ENCODE measurements around the gene ZRANB2.

The ZRANB2 gene

DNA sequence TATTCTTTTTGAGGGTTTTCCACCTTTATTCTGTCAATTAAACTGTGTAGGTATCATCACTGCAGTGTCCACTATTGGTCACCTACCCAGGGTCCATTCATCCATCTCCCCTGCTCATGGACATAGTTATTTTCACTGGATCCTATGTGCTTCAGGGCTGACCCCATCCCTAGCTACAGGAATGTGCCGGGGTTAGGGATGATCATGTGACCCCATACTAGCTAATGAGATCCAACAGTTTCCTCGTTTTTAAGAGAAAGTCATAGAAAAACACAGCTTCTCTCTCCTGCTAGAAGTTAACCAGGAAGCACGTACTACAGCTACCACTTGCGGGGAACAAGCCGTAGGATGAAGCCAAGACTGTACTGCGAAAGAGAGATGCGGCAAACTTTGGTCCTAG lies 52.8 kb downstream of the ZRANB2 start:
- DNase-seq (ENCODE audit: low read depth in 2 of 2) = no peak

DNA sequence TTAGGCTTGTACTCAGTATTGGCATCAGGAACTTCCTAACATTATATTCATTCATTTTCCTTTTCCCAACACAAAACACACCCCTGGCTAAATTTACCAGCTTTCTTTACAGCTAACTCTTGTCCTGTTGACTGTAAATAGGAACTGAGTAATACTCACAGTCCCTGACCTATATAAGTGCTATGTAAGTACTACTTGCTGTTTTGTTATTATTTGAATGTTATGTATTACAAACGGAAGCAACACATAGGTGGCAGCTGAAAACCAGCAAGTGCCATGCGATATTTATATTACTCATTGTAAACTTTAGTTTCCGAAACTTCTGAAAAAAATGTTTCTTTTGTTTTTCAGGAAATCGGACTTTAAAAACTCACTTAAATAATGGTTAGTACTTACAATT lies 54.7 kb downstream of the ZRANB2 start:
- DNase-seq (ENCODE audit: low read depth in 2 of 2) = no peak

DNA sequence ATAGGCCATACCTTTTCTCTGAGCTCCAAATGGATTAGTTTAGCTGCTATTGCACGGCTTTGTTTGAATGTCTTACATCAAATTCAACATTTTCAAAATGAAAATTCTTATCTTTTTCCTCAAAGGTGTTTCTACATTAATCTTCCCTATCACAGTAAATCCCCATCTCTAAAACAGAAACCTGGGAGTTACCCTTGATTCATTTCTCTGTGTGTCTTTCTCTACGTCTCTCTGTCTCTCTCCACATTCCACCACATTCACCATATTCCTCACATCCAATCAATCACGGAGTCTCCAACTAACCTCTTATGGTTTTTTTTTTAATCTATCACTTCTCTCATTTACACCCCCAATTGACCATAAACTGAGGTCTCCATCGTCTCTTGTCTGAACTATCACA lies 57.3 kb downstream of the ZRANB2 start:
- DNase-seq (ENCODE audit: low read depth in 2 of 2) = no peak

DNA sequence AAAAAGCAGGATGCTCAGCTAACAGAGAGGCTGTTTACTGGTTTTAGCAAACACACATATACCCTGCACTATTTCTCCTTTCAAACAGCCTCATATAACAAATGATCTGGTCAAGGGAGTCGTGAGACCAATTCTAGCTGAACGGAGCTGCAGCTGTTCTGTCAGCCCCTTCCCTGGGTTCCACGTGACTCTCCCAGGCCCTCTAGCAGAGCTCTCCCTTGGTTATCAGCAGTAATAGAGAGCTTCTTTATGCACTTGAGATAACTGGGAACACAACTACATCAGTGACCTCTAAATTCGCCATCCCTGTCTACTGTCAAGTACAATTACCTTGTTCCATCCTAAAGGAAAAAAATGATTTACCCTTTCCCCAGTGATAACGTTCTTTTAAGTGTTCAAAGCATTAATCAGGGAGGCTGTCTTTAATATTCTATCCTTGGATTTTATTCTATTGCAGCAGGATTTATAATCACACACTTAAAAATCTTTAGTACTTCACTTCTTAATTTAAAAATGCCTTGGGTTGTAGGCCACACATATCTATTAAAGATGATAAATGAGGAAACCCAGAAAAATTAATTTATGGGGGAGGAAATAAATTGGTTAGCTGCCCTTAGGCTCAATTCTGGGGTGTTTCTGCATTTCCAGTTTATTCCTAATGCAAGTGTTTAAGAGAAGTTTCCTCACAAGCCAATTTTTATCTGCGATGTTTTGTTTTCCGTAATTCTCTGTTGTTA lies 61.4 kb downstream of the ZRANB2 start:
- no peak for DNase-seq (ENCODE audit: low read depth in 2 of 2)

DNA sequence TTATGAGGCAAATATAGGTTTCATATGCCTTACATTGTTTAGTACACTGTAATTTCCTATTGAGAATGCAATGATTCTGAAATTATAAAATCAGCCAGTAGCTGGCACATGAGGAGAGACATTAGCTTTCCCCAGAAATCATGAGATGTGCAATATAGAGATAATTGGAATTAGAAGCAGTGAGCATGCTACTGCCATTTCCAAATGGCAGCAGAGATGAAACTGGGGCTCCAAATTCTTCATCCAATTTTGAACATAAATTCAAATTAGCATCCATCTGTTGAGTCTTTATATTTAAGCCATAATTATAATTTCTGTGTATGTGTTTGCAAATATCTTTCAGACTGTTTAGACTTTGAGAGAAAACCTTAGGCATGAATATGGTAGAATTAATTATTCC lies 62.0 kb downstream of the ZRANB2 start:
- no peak for DNase-seq (ENCODE audit: low read depth in 2 of 2)

DNA sequence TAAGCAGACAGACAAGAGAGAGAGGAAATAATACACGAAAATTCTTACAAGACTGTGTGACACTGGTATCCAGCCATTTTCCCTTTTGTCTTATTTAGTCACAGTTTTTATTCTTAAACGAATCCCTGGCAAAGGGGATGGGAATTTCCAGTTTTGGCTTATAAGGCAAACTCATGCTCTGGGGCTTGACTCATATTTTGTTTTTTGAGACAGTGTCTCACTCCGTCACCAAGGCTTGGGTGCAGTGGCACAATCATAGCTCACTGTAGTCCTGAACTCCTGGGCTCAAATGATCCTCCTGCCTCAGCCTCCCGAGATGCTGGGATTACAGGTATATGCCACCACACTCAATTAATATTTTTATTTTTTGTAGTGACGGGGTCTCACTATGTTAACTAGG lies 65.1 kb downstream of the ZRANB2 start:
- no peak for DNase-seq (ENCODE audit: low read depth in 2 of 2)

DNA sequence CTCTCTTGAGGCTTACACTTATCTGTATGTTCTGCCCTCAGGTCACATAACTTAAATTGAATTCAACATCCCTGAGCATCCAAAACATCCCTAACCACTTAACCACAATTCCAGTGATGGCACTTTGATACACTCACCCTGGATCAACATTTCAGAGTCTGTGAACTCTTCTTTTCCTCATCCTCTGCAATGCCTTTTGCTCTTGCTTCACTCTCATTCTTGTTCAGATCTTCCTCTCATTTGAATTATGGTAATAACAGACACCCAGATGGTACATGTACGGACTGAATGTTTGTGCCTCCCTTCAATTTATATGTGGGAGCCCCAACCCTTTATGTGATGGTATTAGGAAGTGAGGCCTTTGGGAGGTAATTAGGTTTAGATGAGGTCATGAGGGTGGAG lies 66.7 kb downstream of the ZRANB2 start:
- DNase-seq (ENCODE audit: low read depth in 2 of 2) = no peak

Data from stimulated activated CD8-positive, alpha-beta memory T cell treated with anti-CD3 and anti-CD28 coated beads, Interleukin-7, amount 100 ng/mL, for 4 hours (primary cell).